Neural progenitor cell (in vitro differentiated cells): ENCODE measurements around the gene ECPAS. TPM values are rescaled to one million over a fixed set of nuclear protein-coding genes. Genes with fewer than 3 reads are reported as not detected.

Source experiments
- DNase-seq: peaks from one replicate; pipeline ENCODE4 v3.0.0-alpha.2; 2016; ENCODE audit warnings: low spot score
- H2AFZ ChIP-seq: fragments of 200-600 bp; sonication (generic); replicated peaks from 2 replicates; pipeline ENCODE4 v1.6.1; 2016; ENCODE audit warnings: antibody characterized with exemption
- H3F3A ChIP-seq: fragments of 200-600 bp; sonication (generic); 2 replicates; pipeline ENCODE4 v1.6.1; 2016; ENCODE audit warnings: antibody characterized with exemption, low read depth
- H3K27ac ChIP-seq: fragments of 200-600 bp; sonication (generic); 2 replicates; pipeline ENCODE4 v1.5.1; 2016; ENCODE audit warnings: mild to moderate bottlenecking
- H3K27me3 ChIP-seq: fragments of 200-600 bp; sonication (generic); 2 replicates; pipeline ENCODE4 v1.6.1; 2016; ENCODE audit warnings: mild to moderate bottlenecking, moderate library complexity
- H3K36me3 ChIP-seq: fragments of 200-600 bp; sonication (generic); 2 replicates; pipeline ENCODE4 v1.5.1; 2016
- H3K4me1 ChIP-seq: fragments of 200-600 bp; sonication (generic); 2 replicates; pipeline ENCODE4 v1.6.1; 2016; ENCODE audit warnings: mixed run types
- H3K4me2 ChIP-seq: fragments of 200-600 bp; sonication (generic); 2 replicates; pipeline ENCODE4 v1.6.1; 2016
- H3K4me3 ChIP-seq: fragments of 200-600 bp; sonication (generic); 2 replicates; pipeline ENCODE4 v1.5.1; 2016
- H3K79me2 ChIP-seq: fragments of 200-600 bp; sonication (generic); 2 replicates; pipeline ENCODE4 v1.6.1; 2016; ENCODE audit warnings: low read depth
- H3K9ac ChIP-seq: fragments of 200-600 bp; sonication (generic); 2 replicates; pipeline ENCODE4 v1.6.1; 2016
- H3K9me3 ChIP-seq: fragments of 200-600 bp; sonication (generic); 2 replicates; pipeline ENCODE4 v1.5.1; 2016; ENCODE audit warnings: low read depth
- H4K20me1 ChIP-seq: fragments of 200-600 bp; sonication (generic); 2 replicates; pipeline ENCODE4 v1.6.1; 2016; ENCODE audit warnings: low read depth
- H3K27ac Mint-ChIP-seq: 3 replicates; pipeline ENCODE4 v1.8.0; 2021; ENCODE audit warnings: mixed read lengths
- H3K27me3 Mint-ChIP-seq: 2 replicates; pipeline ENCODE4 v1.8.0; 2022; ENCODE audit warnings: low read depth, mild to moderate bottlenecking, inconsistent platforms, moderate library complexity, mixed read lengths; ENCODE audit not compliant: insufficient read depth
- H3K36me3 Mint-ChIP-seq: 3 replicates; pipeline ENCODE4 v1.8.0; 2021; ENCODE audit warnings: mixed read lengths
- H3K4me1 Mint-ChIP-seq: 3 replicates; pipeline ENCODE4 v1.8.0; 2021; ENCODE audit warnings: mixed read lengths
- H3K4me3 Mint-ChIP-seq: 3 replicates; pipeline ENCODE4 v1.8.0; 2021; ENCODE audit warnings: mild to moderate bottlenecking, moderate library complexity, mixed read lengths
- H3K9me3 Mint-ChIP-seq: 3 replicates; pipeline ENCODE4 v1.8.0; 2020; ENCODE audit warnings: mixed read lengths
- CTCF ChIP-seq: fragments of 200-600 bp; sonication (generic); IDR thresholded peaks from 2 replicates; pipeline ENCODE4 v1.5.1; 2017; ENCODE audit warnings: antibody characterized with exemption, mild to moderate bottlenecking
- EZH2 ChIP-seq: fragments of 200-600 bp; sonication (generic); IDR thresholded peaks from 2 replicates; pipeline ENCODE4 v1.6.1; 2017; ENCODE audit warnings: antibody characterized with exemption, mild to moderate bottlenecking, moderate library complexity
- EZH2phosphoT487 ChIP-seq: fragments of 200-600 bp; sonication (generic); IDR thresholded peaks from 2 replicates; pipeline ENCODE4 v1.6.1; 2017; ENCODE audit warnings: antibody characterized with exemption
- total RNA-seq: library from RNA; depleted of rRNA; stranded (reverse); fragments of >200 nt; gene quantifications from 2 replicates; pipeline ENCODE4 v1.2.3, GENCODE V29; 2015; ENCODE audit warnings: low replicate concordance

Gene ECPAS
- total RNA-seq, 1 donor from 2014 or later = 59.2 TPM

GRCh38 chr9:111356481-111357244 lies 127.5 kb downstream of the ECPAS start:
- Mint-ChIP-seq H3K4me1 (no peaks in the 10 kb centered on the region), H3K36me3 (peaks cover 4% of the 10 kb centered on the region), H3K27me3 (peaks cover 2% of the 10 kb centered on the region), H3K9me3 (no peaks in the 10 kb centered on the region), H3K27ac (no peak overlapping the region), H3K4me3 (no peak overlapping the region)
- no peaks in the 10 kb centered on the region for H4K20me1 ChIP-seq
- DNase-seq = peak; percentile 14
- no peak overlapping the region for H3K4me3 ChIP-seq
- no peak overlapping the region for H2AFZ ChIP-seq
- H3K4me1 ChIP-seq = no peaks in the 10 kb centered on the region
- no peaks in the 10 kb centered on the region for H3K9me3 ChIP-seq
- no peaks in the 10 kb centered on the region for H3K27me3 ChIP-seq
- H3K4me2 ChIP-seq = no peak overlapping the region
- no peaks in the 10 kb centered on the region for H3K36me3 ChIP-seq
- H3F3A ChIP-seq = no peaks in the 10 kb centered on the region
- no peak for TF ChIP-seq EZH2phosphoT487
- TF ChIP-seq CTCF = no peak
- TF ChIP-seq EZH2 = no peak
- no peak overlapping the region for H3K27ac ChIP-seq
- H3K9ac ChIP-seq = no peak overlapping the region
- H3K79me2 ChIP-seq = no peaks in the 10 kb centered on the region

GRCh38 chr9:111352545-111352944 lies 131.6 kb downstream of the ECPAS start:
- H3K27me3 ChIP-seq = no peaks in the 10 kb centered on the region
- no peaks in the 10 kb centered on the region for H3K79me2 ChIP-seq
- H3K9me3 ChIP-seq = no peaks in the 10 kb centered on the region
- H4K20me1 ChIP-seq = no peaks in the 10 kb centered on the region
- no peaks in the 10 kb centered on the region for H3K4me1 Mint-ChIP-seq
- no peaks in the 10 kb centered on the region for H3K36me3 ChIP-seq
- no peak overlapping the region for H3K27ac ChIP-seq
- H3K27me3 Mint-ChIP-seq = peaks cover 2% of the 10 kb centered on the region
- H3K4me1 ChIP-seq = no peaks in the 10 kb centered on the region
- TF ChIP-seq CTCF = no peak
- TF ChIP-seq EZH2phosphoT487 = no peak
- no peak for TF ChIP-seq EZH2
- no peaks in the 10 kb centered on the region for H3F3A ChIP-seq
- no peak overlapping the region for H3K4me3 Mint-ChIP-seq
- no peak overlapping the region for H3K4me3 ChIP-seq
- DNase-seq = no peak
- H2AFZ ChIP-seq = no peak overlapping the region
- no peak overlapping the region for H3K27ac Mint-ChIP-seq
- H3K9ac ChIP-seq = no peak overlapping the region
- H3K36me3 Mint-ChIP-seq = no peaks in the 10 kb centered on the region
- H3K9me3 Mint-ChIP-seq = no peaks in the 10 kb centered on the region
- no peak overlapping the region for H3K4me2 ChIP-seq

DNA sequence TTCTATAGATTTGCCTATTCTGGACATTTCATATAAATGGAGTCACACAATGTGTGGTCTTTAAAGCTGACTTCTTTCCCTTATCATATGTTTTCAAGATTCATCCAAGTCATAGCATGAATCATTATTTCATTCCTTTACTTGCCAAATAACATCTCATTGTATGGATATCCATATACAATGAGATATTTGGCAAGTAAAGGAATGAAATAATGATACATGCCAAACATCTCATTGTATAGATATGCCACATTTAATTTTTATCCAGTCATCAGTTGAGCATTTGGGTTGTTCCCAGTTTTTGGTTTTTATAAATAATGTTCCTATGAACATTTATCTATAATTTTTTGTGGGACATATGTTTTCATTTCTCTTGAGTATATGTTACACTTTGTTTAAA lies 133.6 kb downstream of the ECPAS start:
- no peak for DNase-seq
- Histone ChIP-seq H3K4me1 (no peaks in the 10 kb centered on the region), H3K4me2 (no peak overlapping the region), H3K27me3 (no peaks in the 10 kb centered on the region), H3K9ac (no peak overlapping the region), H2AFZ (no peak overlapping the region), H3K27ac (no peak overlapping the region), H3K9me3 (no peaks in the 10 kb centered on the region), H3F3A (no peaks in the 10 kb centered on the region), H3K79me2 (no peaks in the 10 kb centered on the region), H4K20me1 (no peaks in the 10 kb centered on the region), H3K4me3 (no peak overlapping the region), H3K36me3 (no peaks in the 10 kb centered on the region)
- TF ChIP-seq EZH2phosphoT487 (no peak), EZH2 (no peak), CTCF (no peak)
- Mint-ChIP-seq H3K4me3 (no peak overlapping the region), H3K27me3 (peaks cover 2% of the 10 kb centered on the region), H3K36me3 (no peaks in the 10 kb centered on the region), H3K27ac (no peak overlapping the region), H3K9me3 (no peaks in the 10 kb centered on the region), H3K4me1 (no peaks in the 10 kb centered on the region)
